Heart left ventricle (tissue), 16 donors: ENCODE data around the gene STRADB. TPM values are rescaled to one million over a fixed set of nuclear protein-coding genes. Genes with fewer than 3 reads are reported as not detected.

Experiments used
- ATAC-seq, 4 donors: fragments of 200-7000 bp; cut with Tn5 transposase; one replicate each; pipeline ENCODE4 v1.9.1; 2020 to 2022; ENCODE audit warnings: moderate library complexity in 4 of 4, mild to moderate bottlenecking in 3 of 4, moderate number of reproducible peaks in 1 of 4
- DNase-seq, 5 donors: peaks; one replicate each; pipeline ENCODE4 v3.0.0-alpha.2; 2020
- H3K27ac ChIP-seq, 12 donors: fragments of 200-600 bp; sonication (generic) in 4 of 12; one replicate each; pipeline versions ENCODE4 v1.5.0 to v1.8.0; 2016 to 2022; ENCODE audit warnings: mild to moderate bottlenecking in 2 of 12
- H3K27me3 ChIP-seq, 9 donors: fragments of 200-600 bp; sonication (generic) in 2 of 9; one replicate each; pipeline versions ENCODE4 v1.5.1 to v1.8.0; 2016 to 2022; ENCODE audit warnings: mild to moderate bottlenecking in 3 of 9
- H3K36me3 ChIP-seq, 9 donors: fragments of 200-600 bp; sonication (generic) in 2 of 9; one replicate each; pipeline versions ENCODE4 v1.5.0 to v1.8.0; 2018 to 2022; ENCODE audit warnings: mild to moderate bottlenecking in 2 of 9
- H3K4me1 ChIP-seq, 12 donors: fragments of 200-600 bp; sonication (generic) in 4 of 12; one replicate each; pipeline versions ENCODE4 v1.5.0 to v1.8.0; 2016 to 2022; ENCODE audit warnings: mild to moderate bottlenecking in 3 of 12
- H3K4me3 ChIP-seq, 12 donors: fragments of 200-600 bp; sonication (generic) in 4 of 12; one replicate each; pipeline versions ENCODE4 v1.5.0 to v1.8.0; 2017 to 2022; ENCODE audit warnings: mild to moderate bottlenecking in 9 of 12, moderate library complexity in 4 of 12
- H3K9me3 ChIP-seq, 12 donors: fragments of 200-600 bp; sonication (generic) in 4 of 12; one replicate each; pipeline versions ENCODE4 v1.5.0 to v1.8.0; 2016 to 2022; ENCODE audit warnings: mild to moderate bottlenecking in 1 of 12
- CTCF ChIP-seq, 12 donors: fragments of 200-600 bp; sonication (generic) in 4 of 12; IDR thresholded peaks; one replicate each; pipeline versions ENCODE4 v1.5.0 to v1.8.0; 2018 to 2022; ENCODE audit warnings: antibody characterized with exemption in 12 of 12, mild to moderate bottlenecking in 5 of 12
- POLR2A ChIP-seq, 2 donors: fragments of 450-650 bp; IDR thresholded peaks; one replicate each; pipeline ENCODE4 v1.6.1; 2017; ENCODE audit warnings: antibody characterized with exemption in 2 of 2, mild to moderate bottlenecking in 2 of 2, moderate library complexity in 2 of 2
- WGBS, 4 donors: extraction: QIAGEN DNeasy Blood & Tissue Kit in 2 of 4; methylation state at CpG; one replicate each; pipeline versions ENCODE4 v1.1.5 to v1.1.7; 2013 to 2018; 5-methylcytosine and 5-hydroxymethylcytosine counted together
- intact Hi-C, 10 donors: fragments of 100-400 bp; cut with DNase I; formaldehyde crosslinking; loops; one replicate each; pipeline versions ENCODE4 v1.11.1 to v1.14.2; 2022
- polyA plus RNA-seq, 2 donors: library from polyadenylated mRNA; stranded (reverse); fragments of 200-250 nt; gene quantifications; one replicate each; pipeline ENCODE4 v1.2.3, GENCODE V29; 2013
- total RNA-seq, 9 donors: library from RNA; depleted of rRNA in 2 of 9; stranded (reverse); fragments of >200 nt in 2 of 9; fragmentation: NEBNext Ultra II Directional in 3 of 9; extraction: Animal tissue kit (Norgen Biotek cat#: 25700) in 3 of 9; gene quantifications; one replicate each; pipeline versions ENCODE4 v1.1.0 to v1.2.4, GENCODE V29; 2016 to 2023
- donor health status: ischemic (EF 13 %, LVEDD 7.1; RV severe dilation, severe dysfunction).
- donor health status: healthy with polysubstance abuse.
- donor health status: DM: no; HTN: yes; CAD: no.
- donor health status: DM: no; HTN: no; CAD: no.
- donor health status: ischemic (EF 25% LVEDD 6.9; RV normal size, moderate dysfunction).
- donor health status: ischemic (EF 25% LVEDD 5.7; RV mildly dilated, moderate dysfunction).
- donor health status: healthy.
- donor health status: DM: yes; HTN: yes; CAD: no.
- donor health status: ischemic (EF 35%, LVEDD 5.7; RV mildly dilated, moderate dysfunction).
- donor health status: nonischemic (EF 11% LVEDD 7.7; RV severe dilation, severe dysfunction).
- donor health status: DM: yes; HTN: yes; CAD: no.
- donor health status: PGD.
- donor health status: ischemic (EF 29% LVEDD 5.4; RV normal size, mild dysfunction).
- donor health status: nonischemic (EF 23%, LVEDD 6.1; RV moderate dilation, normal function).

The STRADB gene
- total and polyA plus RNA-seq, 11 donors = 28.6 to 105 (median 57.9) TPM

GRCh38 chr2:201520201-201520600, 68.7 kb downstream of the STRADB start:
- ATAC-seq = no peak
- TF ChIP-seq POLR2A (IDR thresholded peaks at IDR 0.05) (no peak), CTCF (IDR thresholded peaks at IDR 0.05) (no peak)
- Histone ChIP-seq H3K9me3 (peaks cover 0 to 28% (median 5%) of the 10 kb centered on the region in 12 donors), H3K27ac (no peak overlapping the region), H3K4me3 (no peak overlapping the region), H3K36me3 (no peaks in the 10 kb centered on the region), H3K27me3 (no peaks in the 10 kb centered on the region), H3K4me1 (no peaks in the 10 kb centered on the region)
- no peak for DNase-seq
- 94 to 96% (median 95%) methylated on average over 2 of the region's 2 CpGs for WGBS, 4 donors
- intact Hi-C loops = no loop called here

GRCh38 chr2:201522965-201523364, 71.4 kb downstream of the STRADB start:
- no peaks in the 10 kb centered on the region for H3K27me3 ChIP-seq
- no peaks in the 10 kb centered on the region for H3K36me3 ChIP-seq
- WGBS, 4 donors = 91 to 94% (median 93%) methylated on average over 5 of the region's 5 CpGs
- intact Hi-C loops = no loop called here
- peaks cover 0 to 39% (median 5%) of the 10 kb centered on the region in 12 donors for H3K9me3 ChIP-seq
- no peak overlapping the region for H3K4me3 ChIP-seq
- DNase-seq (no peak), ATAC-seq (peak in 1 of 4 donors; percentile 20)
- no peak overlapping the region for H3K27ac ChIP-seq
- no peaks in the 10 kb centered on the region for H3K4me1 ChIP-seq
- TF ChIP-seq POLR2A (IDR thresholded peaks at IDR 0.05) = no peak
- TF ChIP-seq CTCF (IDR thresholded peaks at IDR 0.05) = no peak

- Histone ChIP-seq H3K27ac (no peak overlapping the region), H3K4me1 (no peaks in the 10 kb centered on the region), H3K36me3 (no peaks in the 10 kb centered on the region), H3K27me3 (no peaks in the 10 kb centered on the region), H3K9me3 (peaks cover 0 to 45% (median 5%) of the 10 kb centered on the region in 12 donors), H3K4me3 (no peak overlapping the region)
- ATAC-seq (no peak), DNase-seq (no peak)
- intact Hi-C loops = no loop called here
- WGBS, 4 donors = 0% methylated on average over 1 of the region's 1 CpG
- TF ChIP-seq CTCF (IDR thresholded peaks at IDR 0.05) (no peak), POLR2A (IDR thresholded peaks at IDR 0.05) (no peak)
These were observed 72.0 kb downstream of the STRADB start for GRCh38 chr2:201523506-201523905.

Other genes with a start within 250 kb of the STRADB start
- 10 to 100 TPM in 1 of 9 donors, 1 to 10 TPM in 8; 2.0 to 15.7 (median 3.0) TPM for gene CASP8, start 191.2 kb upstream of the STRADB start, total RNA-seq
- 1 to 10 TPM; 1.8 to 2.9 TPM for gene CASP8, start 191.2 kb upstream of the STRADB start, polyA plus RNA-seq
- gene FLACC1, start 94.4 kb upstream of the STRADB start, total RNA-seq = 1 to 10 TPM; 3.9 to 8.1 (median 7.2) TPM
- gene FLACC1, start 94.4 kb upstream of the STRADB start, polyA plus RNA-seq = 1 to 10 TPM; 1.1 to 3.7 TPM
- gene TRAK2, start 282 bp upstream of the STRADB start, total RNA-seq = 100 to 1,000 TPM; 110 to 201 (median 146) TPM
- 10 to 100 TPM; 41.2 to 41.9 TPM for gene TRAK2, start 282 bp upstream of the STRADB start, polyA plus RNA-seq
- 10 to 100 TPM; 11.8 to 25.2 (median 17.2) TPM for gene TMEM237, start 191.8 kb downstream of the STRADB start, total RNA-seq
- 1 to 10 TPM; 9.5 to 9.6 TPM for gene TMEM237, start 191.8 kb downstream of the STRADB start, polyA plus RNA-seq
- under 1 TPM in 2 of 9 donors, not detected in 7; 0.24 to 0.25 TPM for gene MPP4, start 246.9 kb downstream of the STRADB start, total RNA-seq
- under 1 TPM in 1 of 2 donors, not detected in 1; 0.24 TPM for gene MPP4, start 246.9 kb downstream of the STRADB start, polyA plus RNA-seq